ENCODE measurements around the gene SLAIN1. TPM values are rescaled to one million over a fixed set of nuclear protein-coding genes. Genes with fewer than 3 reads are reported as not detected.

The SLAIN1 gene
- total RNA-seq, 1 experiment from 2014 or later, result 15.0 TPM

Small RNAs within 50 kb of the gene (small RNA-seq; reads per million reads assigned to genes)
- gene MIR3665 (0 reads per million in 2 experiments), gene SPTLC1P5 (0 reads per million in 2 experiments)

Other genes starting within 250 kb of the SLAIN1 start
- 0.12 and 0.55 TPM in 2 replicates for gene SCEL, start 162.0 kb upstream of the SLAIN1 start, total RNA-seq (2014; rRNA removed; shearing (Covaris generic))
- 0.52 and 0.67 TPM in 2 replicates for gene EDNRB, start 221.1 kb downstream of the SLAIN1 start, total RNA-seq (2014; rRNA removed; shearing (Covaris generic))